CD14-positive monocyte (primary cell): ENCODE results near the gene PUS1. TPM values are rescaled to one million over a fixed set of nuclear protein-coding genes. Genes with fewer than 3 reads are reported as not detected.
"Not testable (repeated sequence)": the region's sequence is repeated elsewhere in the genome, so short reads cannot be mapped to it uniquely, and the experiment has no call there.

Experiments used
- DNase-seq, 3 donors: peaks; one replicate each; pipeline ENCODE4 v3.0.0-alpha.2; 2011 to 2022
- H2AFZ ChIP-seq: 2 replicates; pipeline ENCODE4 v1.6.0; 2012; ENCODE audit warnings: mild to moderate bottlenecking, low read depth, low read length, inconsistent platforms; ENCODE audit not compliant: insufficient read depth, poor library complexity, severe bottlenecking
- H3K27ac ChIP-seq, 2 donors: 1 replicate in 1 of 2; 2 replicates in 1 of 2; pipeline ENCODE4 v1.5.1; 2012 to 2013; ENCODE audit warnings: low read length in 2 of 2, control low read depth in 1 of 2, inconsistent platforms in 1 of 2, low read depth in 1 of 2, mild to moderate bottlenecking in 1 of 2
- H3K27me3 ChIP-seq, 2 donors: one replicate each; pipeline versions ENCODE4 v1.6.0 to v1.6.1; 2011 to 2013; ENCODE audit warnings: low read length in 2 of 2; ENCODE audit not compliant: control insufficient read depth in 2 of 2, insufficient read depth in 2 of 2
- H3K36me3 ChIP-seq, 2 donors: replicated peaks in 1 of 2; 1 replicate in 1 of 2; 2 replicates in 1 of 2; pipeline versions ENCODE4 v1.5.1 to v1.6.1; 2012 to 2013; ENCODE audit warnings: low read length in 2 of 2, control low read depth in 1 of 2, inconsistent platforms in 1 of 2, mild to moderate bottlenecking in 1 of 2; ENCODE audit not compliant: insufficient read depth in 2 of 2, control insufficient read depth in 1 of 2
- H3K4me1 ChIP-seq, 2 donors: 1 replicate in 1 of 2; 2 replicates in 1 of 2; pipeline versions ENCODE4 v1.5.1 to v1.6.1; 2012 to 2013; ENCODE audit warnings: low read length in 2 of 2, control low read depth in 1 of 2, inconsistent platforms in 1 of 2, mild to moderate bottlenecking in 1 of 2, moderate library complexity in 1 of 2; ENCODE audit not compliant: insufficient read depth in 2 of 2, control insufficient read depth in 1 of 2
- H3K4me2 ChIP-seq: replicated peaks from 2 replicates; pipeline ENCODE3; 2012; ENCODE audit warnings: low read length, moderate library complexity, mild to moderate bottlenecking; ENCODE audit not compliant: poor library complexity, severe bottlenecking; ENCODE audit errors: extremely low read depth
- H3K4me3 ChIP-seq, 3 experiments: fragments of 200-600 bp in 1 of 3; sonication (generic) in 1 of 3; replicated peaks in 1 of 3; 1 replicate in 2 of 3; 2 replicates in 1 of 3; pipeline ENCODE4 v1.5.1; 2011 to 2013; ENCODE audit warnings: low read length in 3 of 3, mild to moderate bottlenecking in 3 of 3, control low read depth in 2 of 3, low read depth in 2 of 3, inconsistent platforms in 1 of 3, moderate library complexity in 1 of 3
- H3K79me2 ChIP-seq: 2 replicates; pipeline ENCODE4 v1.6.0; 2012; ENCODE audit warnings: mild to moderate bottlenecking, control low read depth, inconsistent platforms, low read length, moderate library complexity; ENCODE audit not compliant: insufficient read depth
- H3K9ac ChIP-seq: 2 replicates; pipeline ENCODE4 v1.6.0; 2017; ENCODE audit warnings: low read length, mild to moderate bottlenecking; ENCODE audit not compliant: insufficient read depth, poor library complexity, severe bottlenecking
- H3K9me3 ChIP-seq, 2 donors: replicated peaks in 1 of 2; 1 replicate in 1 of 2; 2 replicates in 1 of 2; pipeline versions ENCODE4 v1.5.1 to v1.6.1; 2012 to 2013; ENCODE audit warnings: low read length in 2 of 2, control low read depth in 1 of 2; ENCODE audit not compliant: control insufficient read depth in 1 of 2, insufficient read depth in 1 of 2
- H4K20me1 ChIP-seq: 2 replicates; pipeline ENCODE4 v1.6.0; 2012; ENCODE audit warnings: mild to moderate bottlenecking, low read length, control low read depth, moderate library complexity; ENCODE audit not compliant: insufficient read depth
- H3K27ac Mint-ChIP-seq, 7 donors: one replicate each; pipeline ENCODE4 v1.8.0; 2020; ENCODE audit warnings: mild to moderate bottlenecking in 7 of 7, mixed read lengths in 7 of 7, moderate library complexity in 6 of 7, inconsistent platforms in 2 of 7
- H3K27me3 Mint-ChIP-seq, 3 donors: one replicate each; pipeline ENCODE4 v1.8.0; 2021 to 2022; ENCODE audit warnings: low read depth in 3 of 3, mild to moderate bottlenecking in 3 of 3, mixed read lengths in 3 of 3, moderate library complexity in 3 of 3, inconsistent platforms in 1 of 3
- H3K36me3 Mint-ChIP-seq, 2 donors: one replicate each; pipeline ENCODE4 v1.8.0; 2020; ENCODE audit warnings: mixed read lengths in 2 of 2, inconsistent platforms in 1 of 2, mild to moderate bottlenecking in 1 of 2
- H3K4me1 Mint-ChIP-seq: one replicate; pipeline ENCODE4 v1.8.0; 2020; ENCODE audit warnings: mild to moderate bottlenecking, mixed read lengths
- H3K4me3 Mint-ChIP-seq, 2 donors: one replicate each; pipeline ENCODE4 v1.8.0; 2020; ENCODE audit warnings: mild to moderate bottlenecking in 2 of 2, mixed read lengths in 2 of 2, moderate library complexity in 1 of 2
- H3K9me3 Mint-ChIP-seq, 7 donors: one replicate each; pipeline ENCODE4 v1.8.0; 2020 to 2022; ENCODE audit warnings: mixed read lengths in 7 of 7, mild to moderate bottlenecking in 6 of 7, moderate library complexity in 6 of 7, inconsistent platforms in 2 of 7
- CTCF ChIP-seq: fragments of 200-600 bp; IDR thresholded peaks from one replicate; pipeline ENCODE4 v1.8.0; 2022; ENCODE audit warnings: antibody characterized with exemption, mild to moderate bottlenecking
- WGBS: methylation state at CpG from one replicate; pipeline ENCODE4 v1.1.5; 2013; ENCODE audit warnings: missing lambda C conversion rate; ENCODE audit not compliant: insufficient coverage; 5-methylcytosine and 5-hydroxymethylcytosine counted together
- intact Hi-C, 2 donors: fragments of 100-400 bp; cut with micrococcal nuclease; formaldehyde crosslinking; loops; one replicate each; pipeline versions ENCODE4 v1.15.0 to v1.15.1; 2023
- polyA plus RNA-seq, 3 donors: library from polyadenylated mRNA; depleted of rRNA in 1 of 3; unstranded in 2 of 3; stranded (reverse) in 1 of 3; fragments of 300-500 nt in 2 of 3; fragments of >200 nt in 1 of 3; fragmentation: Illumina TruSeq in 2 of 3; gene quantifications; 1 replicate in 2 of 3; 2 replicates in 1 of 3; pipeline ENCODE4 v1.2.3, GENCODE V29; 2012 to 2021

The PUS1 gene
- polyA plus RNA-seq, 3 donors = 5.1 to 30.9 (median 6.9) TPM

DNA sequence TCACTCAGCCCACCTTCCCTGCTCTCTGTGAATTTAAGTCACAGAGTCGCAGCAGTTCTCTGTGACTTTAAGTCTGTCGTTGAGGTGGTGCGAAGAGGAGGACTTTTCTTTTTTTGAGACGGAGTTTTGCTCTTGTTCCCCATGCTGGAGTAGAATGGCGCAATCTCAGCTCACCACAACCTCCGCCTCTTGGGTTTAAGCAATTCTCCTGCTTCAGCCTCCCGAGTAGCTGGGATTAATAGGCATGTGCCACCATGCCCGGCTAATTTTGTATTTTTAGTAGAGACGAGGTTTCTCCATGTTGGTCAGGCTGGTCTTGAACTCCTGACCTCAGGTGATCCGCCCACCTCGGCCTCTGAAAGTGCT lies 56.4 kb downstream of the PUS1 start:
- H3K27me3 ChIP-seq, H4K20me1 ChIP-seq, H3K9me3 Mint-ChIP-seq, H3K79me2 ChIP-seq, H3K27me3 Mint-ChIP-seq, intact Hi-C loops, H3K9me3 ChIP-seq: not testable (repeated sequence)
- H3K36me3 Mint-ChIP-seq = peaks cover 67 to 71% of the 10 kb centered on the region in 2 donors
- peak overlapping the region; percentile 72 for H3K9ac ChIP-seq
- H3K4me3 ChIP-seq = peak overlapping the region; percentile 40 to 79 (median 41)
- DNase-seq = peak; percentile 70 to 74 (median 71)
- TF ChIP-seq CTCF = peak; percentile 26
- peak overlapping the region; percentile 82 to 91 for H3K4me3 Mint-ChIP-seq
- WGBS = 0% methylated on average over 2 of the region's 11 CpGs
- H3K27ac Mint-ChIP-seq = peak overlapping the region; percentile 94 to 97 (median 97)
- H3K4me2 ChIP-seq = peak overlapping the region; percentile 84
- H3K36me3 ChIP-seq = peaks cover 52 to 78% of the 10 kb centered on the region in 2 donors
- H3K4me1 Mint-ChIP-seq = peaks cover 35% of the 10 kb centered on the region
- peaks cover 31 to 35% of the 10 kb centered on the region in 2 donors for H3K4me1 ChIP-seq
- H2AFZ ChIP-seq = peak overlapping the region; percentile 81
- H3K27ac ChIP-seq = peak overlapping the region; percentile 85 to 95

GRCh38 chr12:131986361-131986760 lies 57.3 kb downstream of the PUS1 start:
- peak overlapping the region in 6 of 7 donors; percentile 26 to 97 (median 57) for H3K27ac Mint-ChIP-seq
- H3K27ac ChIP-seq = peak overlapping the region in 1 of 2 donors; percentile 51

More at GRCh38 chr12:131986361-131986760, 57.3 kb downstream of the PUS1 start:
- no peak for TF ChIP-seq CTCF
- H3K4me2 ChIP-seq = no peak overlapping the region
- H3K27me3 ChIP-seq = no peaks in the 10 kb centered on the region
- Mint-ChIP-seq H3K4me1 (peaks cover 35% of the 10 kb centered on the region), H3K4me3 (no peak overlapping the region), H3K9me3 (peaks cover 0 to 2% (median 0%) of the 10 kb centered on the region in 7 donors), H3K27me3 (no peaks in the 10 kb centered on the region), H3K36me3 (peaks cover 69 to 71% of the 10 kb centered on the region in 2 donors)
- DNase-seq = no peak
- no peak overlapping the region for H2AFZ ChIP-seq
- no peak overlapping the region for H3K4me3 ChIP-seq
- 98% methylated on average over 17 of the region's 17 CpGs for WGBS
- H3K4me1 ChIP-seq = peaks cover 31 to 35% of the 10 kb centered on the region in 2 donors
- intact Hi-C loops = no loop called here
- H3K9me3 ChIP-seq = no peaks in the 10 kb centered on the region
- peaks cover 53 to 78% of the 10 kb centered on the region in 2 donors for H3K36me3 ChIP-seq
- no peaks in the 10 kb centered on the region for H3K79me2 ChIP-seq
- H4K20me1 ChIP-seq = no peaks in the 10 kb centered on the region
- H3K9ac ChIP-seq = no peak overlapping the region
